ENCODE data around the gene TAF4.

Gene TAF4

DNA sequence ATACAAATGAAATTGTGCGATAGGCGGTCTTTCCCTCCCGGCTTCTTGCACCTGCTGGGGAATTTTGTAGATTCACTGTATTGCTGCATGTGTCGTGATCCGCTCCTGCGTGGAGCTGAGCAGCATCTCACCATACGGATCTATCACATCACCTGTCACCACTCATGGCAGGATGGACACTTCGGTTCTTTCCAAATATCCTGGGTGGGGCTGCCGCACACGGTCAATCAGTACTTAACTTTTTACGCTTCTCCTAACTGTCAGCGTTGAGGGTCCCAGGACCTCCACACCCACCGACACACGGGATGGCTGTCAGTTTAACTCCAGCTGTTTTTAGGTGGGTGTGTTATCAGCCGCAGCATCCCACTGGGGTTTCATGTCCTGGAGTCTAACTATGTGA is 19.2 kb downstream of the TAF4 start:
- H3K4me3 ChIP-seq (ENCODE audit: low read length) = no peak overlapping the region
- DNase-seq (ENCODE audit: low read depth) = no peak
- TF ChIP-seq, protein P1, sequence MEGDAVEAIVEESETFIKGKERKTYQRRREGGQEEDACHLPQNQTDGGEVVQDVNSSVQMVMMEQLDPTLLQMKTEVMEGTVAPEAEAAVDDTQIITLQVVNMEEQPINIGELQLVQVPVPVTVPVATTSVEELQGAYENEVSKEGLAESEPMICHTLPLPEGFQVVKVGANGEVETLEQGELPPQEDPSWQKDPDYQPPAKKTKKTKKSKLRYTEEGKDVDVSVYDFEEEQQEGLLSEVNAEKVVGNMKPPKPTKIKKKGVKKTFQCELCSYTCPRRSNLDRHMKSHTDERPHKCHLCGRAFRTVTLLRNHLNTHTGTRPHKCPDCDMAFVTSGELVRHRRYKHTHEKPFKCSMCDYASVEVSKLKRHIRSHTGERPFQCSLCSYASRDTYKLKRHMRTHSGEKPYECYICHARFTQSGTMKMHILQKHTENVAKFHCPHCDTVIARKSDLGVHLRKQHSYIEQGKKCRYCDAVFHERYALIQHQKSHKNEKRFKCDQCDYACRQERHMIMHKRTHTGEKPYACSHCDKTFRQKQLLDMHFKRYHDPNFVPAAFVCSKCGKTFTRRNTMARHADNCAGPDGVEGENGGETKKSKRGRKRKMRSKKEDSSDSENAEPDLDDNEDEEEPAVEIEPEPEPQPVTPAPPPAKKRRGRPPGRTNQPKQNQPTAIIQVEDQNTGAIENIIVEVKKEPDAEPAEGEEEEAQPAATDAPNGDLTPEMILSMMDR (conservative IDR thresholded peaks at IDR 0.05; ENCODE audit: low read depth, low read length) = no peak

DNA sequence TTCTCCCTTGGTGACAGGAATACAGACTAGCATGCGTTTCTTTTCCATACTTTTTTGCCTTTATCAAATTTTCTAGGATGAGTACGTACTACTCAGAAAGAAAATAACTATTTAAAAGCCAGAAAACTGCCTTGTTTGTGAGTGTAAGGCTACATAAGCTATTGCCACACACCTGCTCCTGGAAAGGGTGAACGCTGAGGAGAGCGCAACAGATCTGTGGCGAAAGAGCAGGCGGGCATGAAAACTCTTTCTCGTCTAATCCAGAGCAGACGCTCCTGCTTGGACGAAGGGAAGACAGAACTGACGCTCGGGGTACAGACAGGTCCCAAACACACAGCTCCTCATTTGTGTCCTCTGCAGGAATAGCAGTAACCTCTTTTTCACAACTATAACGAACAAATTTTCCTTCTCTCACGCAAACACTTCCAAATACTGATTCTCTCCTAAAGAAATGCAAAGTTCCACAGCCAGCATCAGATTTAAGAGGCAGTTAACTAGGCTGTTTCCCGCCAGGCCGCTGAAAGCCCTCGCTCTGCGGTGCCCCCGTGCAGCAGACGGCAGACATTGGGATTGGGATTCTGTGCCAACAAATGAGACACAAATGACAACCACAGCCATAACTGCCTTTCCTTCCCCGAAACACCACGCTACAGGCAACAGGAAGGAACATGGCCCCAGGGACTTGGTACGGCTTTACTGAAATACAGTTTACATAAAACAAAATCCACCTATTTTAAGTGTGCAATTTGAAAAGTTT is 20.0 kb downstream of the TAF4 start:
- TF ChIP-seq, protein P1 (conservative IDR thresholded peaks at IDR 0.05; ENCODE audit: low read depth, low read length) = no peak
- no peak overlapping the region for H3K4me3 ChIP-seq (ENCODE audit: low read length)
- no peak for DNase-seq (ENCODE audit: low read depth)

DNA sequence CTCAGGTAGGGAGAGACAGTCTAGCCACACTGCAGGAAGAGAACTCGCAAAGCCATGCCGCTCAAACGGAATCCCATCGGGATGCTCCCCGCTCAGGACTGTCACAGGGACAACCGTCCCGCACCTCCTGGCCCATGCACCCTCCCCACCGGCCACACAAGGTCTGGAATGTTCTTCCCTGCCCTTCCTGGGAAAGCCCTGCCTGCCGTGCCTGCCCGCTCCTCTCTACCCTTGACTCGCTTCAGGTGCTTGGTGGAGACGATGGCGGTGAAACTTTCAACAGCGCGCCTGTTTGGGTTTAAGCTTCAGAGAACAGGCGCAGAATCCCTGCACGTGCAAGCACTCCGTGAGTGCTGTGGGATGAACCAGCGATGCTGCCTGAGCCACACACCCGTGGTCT is 20.6 kb downstream of the TAF4 start:
- DNase-seq (ENCODE audit: low read depth) = no peak
- H3K4me3 ChIP-seq (ENCODE audit: low read length) = no peak overlapping the region
- TF ChIP-seq, protein P1 (conservative IDR thresholded peaks at IDR 0.05; ENCODE audit: low read depth, low read length) = no peak

DNA sequence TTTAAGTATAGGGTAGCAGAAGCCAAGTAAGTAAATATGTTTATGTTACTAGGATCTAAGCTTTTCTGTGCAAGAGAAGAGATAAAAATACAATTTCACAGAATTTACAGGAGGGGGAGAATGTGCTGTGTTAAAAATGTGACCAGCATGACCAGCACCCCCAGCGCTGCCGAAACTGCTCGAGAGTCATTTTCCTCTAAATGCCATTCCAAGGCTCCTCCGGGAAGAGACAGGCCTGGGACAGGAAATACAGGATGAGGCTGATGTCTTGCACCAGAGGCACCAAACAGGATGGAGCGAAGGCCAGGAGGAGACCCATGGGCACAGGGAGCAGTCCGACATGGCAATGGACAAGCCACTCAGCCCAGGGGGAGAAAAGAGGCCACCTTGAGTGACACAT is 21.1 kb downstream of the TAF4 start:
- no peak overlapping the region for H3K4me3 ChIP-seq (ENCODE audit: low read length)
- no peak for DNase-seq (ENCODE audit: low read depth)
- TF ChIP-seq, protein P1 (conservative IDR thresholded peaks at IDR 0.05; ENCODE audit: low read depth, low read length) = no peak

DNA sequence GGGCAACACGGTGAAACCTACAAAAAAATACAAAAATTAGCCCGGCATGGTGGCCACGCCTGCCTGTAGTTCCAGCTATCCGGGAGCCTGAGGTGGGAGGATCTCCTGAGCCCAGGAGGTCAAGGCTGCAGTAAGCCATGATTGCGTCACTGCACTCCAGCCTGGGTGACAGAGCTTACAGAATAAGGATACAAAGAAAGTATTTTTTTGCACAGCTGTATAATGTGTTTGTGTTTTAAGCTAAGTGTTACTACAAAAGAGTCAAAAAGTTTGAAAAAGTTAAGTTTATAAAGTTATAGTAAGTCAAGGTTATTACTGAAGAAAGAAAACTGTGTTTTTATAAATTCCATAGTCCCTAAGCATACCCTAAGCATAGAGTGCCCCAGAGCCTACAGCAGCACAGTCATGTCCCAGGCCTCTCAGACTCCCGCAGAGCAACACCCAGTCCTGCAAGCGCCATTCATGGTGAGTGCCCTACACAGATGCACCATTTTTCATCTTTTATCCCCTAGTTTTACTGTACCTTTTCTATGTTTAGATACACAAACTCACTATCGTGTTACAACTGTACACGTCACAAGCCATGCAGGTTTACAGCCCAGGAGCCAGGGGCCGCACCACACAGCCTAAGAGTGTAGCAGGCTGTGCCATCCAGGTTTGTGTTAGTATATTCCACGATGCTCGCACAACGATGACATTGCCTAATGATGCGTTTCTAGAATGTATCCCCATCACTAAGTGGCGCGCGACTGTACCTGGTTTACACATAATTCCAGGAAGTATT is 22.4 kb downstream of the TAF4 start:
- no peak for DNase-seq (ENCODE audit: low read depth)
- H3K4me3 ChIP-seq (ENCODE audit: low read length) = no peak overlapping the region
- TF ChIP-seq, protein P1 (conservative IDR thresholded peaks at IDR 0.05; ENCODE audit: low read depth, low read length) = no peak

DNA sequence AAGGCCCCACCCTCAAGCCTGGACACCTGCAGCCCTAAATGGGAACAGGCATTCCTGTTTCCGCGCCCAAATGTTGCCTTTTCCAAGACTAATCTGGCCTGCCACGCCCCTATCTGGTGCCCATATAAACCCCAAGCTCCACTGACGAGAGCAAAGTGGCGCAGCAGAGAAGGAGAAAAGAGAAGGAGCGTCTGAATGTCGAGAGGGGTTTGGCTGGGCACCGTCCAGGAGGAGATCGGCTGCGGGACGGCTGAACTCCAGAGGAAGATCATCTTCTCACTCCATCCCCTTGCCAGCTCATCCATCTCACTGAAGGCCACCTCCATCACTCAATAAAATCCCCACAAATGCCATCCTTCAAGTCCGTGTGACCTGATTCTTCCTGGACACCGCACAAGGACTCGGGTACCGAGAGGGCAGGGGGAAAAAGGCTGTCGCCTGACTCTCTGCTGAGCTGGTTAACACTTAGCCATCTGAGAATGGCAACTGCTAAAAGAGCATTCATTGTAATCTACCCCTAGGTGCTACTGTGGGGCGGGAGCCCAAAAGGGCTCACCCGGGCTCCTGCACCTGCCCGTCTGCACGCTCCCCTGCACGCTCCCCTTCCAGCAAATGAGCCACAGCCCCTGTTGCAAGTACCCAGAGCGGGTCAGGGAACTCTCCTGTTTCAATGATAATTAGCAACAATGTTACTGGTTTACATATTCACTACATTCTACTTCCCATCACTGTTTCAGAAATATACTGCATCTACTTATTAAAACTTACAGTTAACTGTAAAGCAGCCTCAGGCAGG is 23.5 kb downstream of the TAF4 start:
- DNase-seq (ENCODE audit: low read depth) = no peak
- TF ChIP-seq, protein P1 (conservative IDR thresholded peaks at IDR 0.05; ENCODE audit: low read depth, low read length) = no peak
- H3K4me3 ChIP-seq (ENCODE audit: low read length) = no peak overlapping the region

Measured in retinal pigment epithelial cell (primary cell).